Activated CD4-positive, alpha-beta T cell treated with anti-CD3 and anti-CD28 coated beads for 48 hours (primary cell): Measurements from ENCODE around the gene CTXND2.
"Not testable (repeated sequence)": the region's sequence is repeated elsewhere in the genome, so short reads cannot be mapped to it uniquely, and the experiment has no call there.

ENCODE experiments used
- DNase-seq: peaks from one replicate; pipeline ENCODE4 v3.0.0-alpha.2; 2020

The CTXND2 gene

DNA sequence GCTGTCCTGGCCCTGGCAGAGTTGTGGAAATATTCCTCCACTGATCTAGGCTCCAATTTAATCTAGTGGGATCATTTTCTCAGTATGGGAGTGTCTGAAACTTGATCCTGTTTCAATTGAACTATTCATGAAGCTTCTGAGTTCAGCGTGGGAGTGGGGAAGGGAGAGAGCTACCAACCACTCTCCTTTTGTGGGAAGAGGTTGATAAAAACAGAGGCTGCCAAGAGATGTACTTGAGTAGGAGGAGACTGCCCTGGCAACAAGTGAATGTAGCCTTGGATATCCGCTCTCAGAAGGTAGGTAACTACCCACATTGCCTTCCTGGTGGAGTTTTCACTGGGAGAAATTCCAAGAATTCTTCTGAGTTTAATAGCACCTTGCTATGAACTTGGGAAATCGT is at the start of gene CTXND2:
CTXND2 (plus strand) TSS at position 119 of the 400 bp plus-strand sequence. CDS start 25,179 bp downstream, outside the sequence.
- DNase-seq = no peak

DNA sequence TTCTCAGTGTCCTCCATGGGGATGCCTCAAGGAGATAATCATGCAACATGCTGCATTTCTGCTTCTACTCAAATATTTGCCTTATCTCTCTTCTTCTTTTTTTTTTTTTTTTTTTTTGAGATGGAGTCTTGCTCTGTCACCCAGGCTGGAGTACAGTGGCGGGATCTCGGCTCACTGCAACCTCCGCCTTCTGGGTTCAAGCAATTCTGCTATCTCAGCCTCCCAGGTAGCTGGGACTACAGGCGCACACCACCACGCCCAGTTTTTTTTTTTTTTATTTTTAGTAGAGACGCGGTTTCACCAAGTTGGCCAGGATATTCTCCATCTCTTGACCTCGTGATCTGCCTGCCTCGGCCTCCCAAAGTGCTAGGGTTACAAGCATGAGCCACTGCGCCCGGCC is 46.1 kb upstream of the CTXND2 start:
- not testable (repeated sequence) for DNase-seq

- DNase-seq = no peak
Observed at GRCh38 chr1:150841626-150842025, 45.3 kb upstream of the CTXND2 start.

GRCh38 chr1:150842343-150842742 is 44.6 kb upstream of the CTXND2 start:
- no peak for DNase-seq

DNA sequence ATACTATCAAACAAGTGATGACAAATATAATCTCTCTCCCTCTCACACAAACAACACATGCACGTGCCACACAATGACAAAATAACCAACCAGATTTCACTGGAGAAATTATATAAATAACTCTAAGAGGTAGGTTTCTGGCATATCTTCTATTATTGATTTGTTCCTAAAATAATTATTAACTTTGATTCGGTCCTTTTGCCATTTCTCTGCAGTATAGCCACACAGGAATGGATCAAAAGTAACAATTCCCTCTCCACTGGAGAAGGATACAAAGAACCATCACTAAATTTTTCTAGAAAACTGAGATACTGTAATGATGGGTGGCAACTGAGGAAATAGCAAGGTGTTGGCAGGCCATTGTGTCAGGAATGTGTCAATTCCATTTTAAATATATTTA is 44.0 kb upstream of the CTXND2 start:
- no peak for DNase-seq

- no peak for DNase-seq
Observed at GRCh38 chr1:150843474-150843873, 43.5 kb upstream of the CTXND2 start.

- DNase-seq = no peak
Observed at GRCh38 chr1:150846473-150847146, 40.3 kb upstream of the CTXND2 start.

GRCh38 chr1:150850801-150851362 is 36.1 kb upstream of the CTXND2 start:
- not testable (repeated sequence) for DNase-seq

DNA sequence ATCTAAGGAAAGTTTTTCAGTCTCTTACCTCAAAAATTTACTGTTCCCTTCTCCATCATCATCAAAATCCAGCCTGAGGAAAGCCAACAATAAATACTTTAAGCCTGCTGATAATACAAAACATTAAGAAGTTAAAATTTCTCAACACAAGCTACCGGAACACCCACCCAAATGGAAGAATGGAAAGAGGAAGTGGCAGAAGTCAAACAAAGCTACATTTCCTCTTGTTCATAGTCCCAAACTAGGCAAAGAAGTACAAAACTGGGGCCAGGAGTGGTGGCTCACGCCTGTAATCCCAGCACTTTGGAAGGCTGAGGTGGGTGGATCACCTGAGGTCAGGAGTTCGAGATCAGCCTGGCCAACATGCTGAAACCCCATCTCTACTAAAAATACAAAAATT is 34.2 kb upstream of the CTXND2 start:
- DNase-seq = not testable (repeated sequence)

DNA sequence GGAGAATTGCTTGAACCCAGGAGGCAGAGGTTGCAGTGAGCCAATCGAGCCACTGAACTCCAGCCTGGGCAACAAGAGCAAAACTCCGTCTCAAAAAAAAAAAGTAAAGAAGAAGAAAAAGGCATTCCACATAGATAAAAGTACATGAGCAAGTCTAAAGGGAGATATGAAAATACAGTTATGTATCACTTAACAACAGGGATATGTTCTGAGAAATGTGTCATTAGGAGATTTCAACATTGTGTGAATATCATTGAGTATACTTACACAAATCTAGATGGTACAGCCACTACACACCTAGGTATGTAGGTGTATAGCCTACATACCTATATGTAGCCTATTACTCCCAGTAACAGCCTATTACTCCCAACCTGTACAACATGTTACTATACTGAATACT is 23.2 kb upstream of the CTXND2 start:
- no peak for DNase-seq

DNA sequence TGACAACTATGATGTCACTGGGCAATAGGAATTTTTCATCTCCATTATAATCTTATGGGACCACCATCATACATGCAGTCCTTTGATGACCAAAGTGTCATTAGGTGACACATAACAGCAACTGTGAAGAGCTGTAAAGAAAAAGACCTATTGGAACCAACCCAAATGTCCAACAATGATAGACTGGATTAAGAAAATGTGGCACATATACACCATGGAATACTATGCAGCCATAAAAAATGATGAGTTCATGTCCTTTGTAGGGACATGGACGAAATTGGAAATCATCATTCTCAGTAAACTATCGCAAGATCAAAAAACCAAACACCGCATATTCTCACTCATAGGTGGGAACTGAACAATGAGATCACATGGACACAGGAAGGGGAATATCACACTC is 22.7 kb upstream of the CTXND2 start:
- DNase-seq = not testable (repeated sequence)

GRCh38 chr1:150869683-150870082 is 17.3 kb upstream of the CTXND2 start:
- DNase-seq = peak; percentile 32

- no peak for DNase-seq
Observed at GRCh38 chr1:150872572-150872971, 14.4 kb upstream of the CTXND2 start.

- DNase-seq = no peak
Observed at GRCh38 chr1:150873521-150873920, 13.4 kb upstream of the CTXND2 start.

GRCh38 chr1:150874455-150875196 is 12.3 kb upstream of the CTXND2 start:
- DNase-seq = no peak

GRCh38 chr1:150875197-150876118 is 11.5 kb upstream of the CTXND2 start:
- no peak for DNase-seq

GRCh38 chr1:150876119-150876454 is 10.8 kb upstream of the CTXND2 start:
- DNase-seq = peak; percentile 63

DNA sequence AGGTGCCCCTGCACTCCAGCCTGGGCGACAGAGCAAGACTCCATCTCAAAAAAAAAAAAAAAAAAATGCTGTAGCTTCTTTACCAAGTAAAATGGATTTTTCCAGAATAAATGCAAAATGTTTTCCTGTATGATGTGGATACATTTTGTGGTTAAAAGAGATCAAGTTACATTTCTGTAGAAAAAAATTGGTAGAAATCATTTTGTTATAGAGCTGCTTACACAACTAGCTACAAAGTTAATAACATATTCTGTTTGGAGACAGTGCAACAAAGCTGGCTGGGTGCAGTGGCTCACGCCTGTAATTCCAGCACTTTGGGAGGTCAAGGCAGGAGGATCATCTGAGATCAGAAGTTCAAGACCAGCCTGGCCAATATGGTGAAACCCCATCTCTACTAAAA is 8.0 kb upstream of the CTXND2 start:
- DNase-seq = not testable (repeated sequence)

DNA sequence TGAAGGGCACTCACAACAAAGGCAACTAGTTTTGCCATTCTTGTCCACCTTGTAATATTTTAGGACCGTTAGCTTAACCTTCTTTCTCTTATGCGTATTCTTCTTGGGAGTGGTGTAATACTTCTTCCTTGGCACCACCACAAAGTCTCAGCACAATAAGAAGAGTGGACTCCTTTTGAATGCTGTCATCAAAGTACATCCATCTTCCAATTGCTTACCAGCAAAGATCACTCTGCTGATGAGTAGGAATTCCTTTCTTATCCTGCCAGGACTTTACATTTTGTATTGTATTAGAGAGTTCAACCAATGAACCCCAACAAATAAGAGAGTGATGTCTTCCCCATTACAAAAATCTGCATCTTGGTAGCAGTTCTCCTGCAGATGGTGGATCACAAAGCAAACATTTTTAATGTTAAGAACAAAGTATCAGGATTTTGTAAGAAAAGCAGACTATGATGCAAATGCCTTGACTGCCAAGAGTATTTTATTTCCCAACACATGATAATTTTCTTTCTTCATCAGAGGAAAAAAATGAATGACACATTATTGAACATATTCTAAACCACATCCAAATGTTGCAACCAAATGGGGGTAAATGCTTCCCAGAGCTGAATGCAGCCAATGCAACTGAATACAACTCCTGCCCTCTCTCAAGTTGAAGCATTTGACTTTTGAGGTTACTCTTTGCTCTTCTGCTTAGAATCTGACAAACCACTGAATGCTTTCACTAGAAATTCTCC is 5.4 kb upstream of the CTXND2 start:
- no peak for DNase-seq

GRCh38 chr1:150883121-150883520 is 3.8 kb upstream of the CTXND2 start:
- not testable (repeated sequence) for DNase-seq

GRCh38 chr1:150888727-150889126 is 1.8 kb downstream of the CTXND2 start:
- no peak for DNase-seq

DNA sequence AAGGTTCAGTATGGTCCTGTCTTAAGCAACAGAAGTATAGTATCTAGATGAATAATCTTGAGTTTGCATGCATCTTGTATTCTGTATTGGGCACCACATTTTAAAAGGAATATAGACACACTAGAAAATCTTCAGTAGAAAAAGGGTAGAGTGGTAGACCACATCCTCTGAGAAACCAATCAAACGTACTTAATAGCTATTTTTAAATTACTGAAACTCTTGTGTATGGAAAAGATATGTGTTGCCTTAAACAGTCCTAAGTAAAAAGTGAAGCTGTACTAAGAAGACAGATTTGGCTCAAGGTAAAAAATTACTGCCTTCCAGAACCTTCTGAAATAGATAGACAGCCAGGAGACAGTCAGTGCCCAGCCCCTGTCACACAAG is 3.1 kb downstream of the CTXND2 start:
- DNase-seq = no peak
